GM10266 (cell line): ENCODE results near the gene ABCD4.
A peak's percentile ranks its signal among the peaks of the same experiment; 100 is the strongest.

Source experiments
- DNase-seq: peaks from one replicate; pipeline ENCODE4 v3.0.0; 2012; ENCODE audit errors: extremely low spot score
- CTCF ChIP-seq: IDR thresholded peaks from 2 replicates; pipeline ENCODE4 v1.5.1; 2012; ENCODE audit warnings: mild to moderate bottlenecking, low read depth; ENCODE audit not compliant: control insufficient read depth, insufficient read depth; ENCODE audit errors: missing control alignments

Gene ABCD4

GRCh38 chr14:74314576-74314975 lies 11.8 kb upstream of the ABCD4 start:
- no peak for TF ChIP-seq CTCF
- no peak for DNase-seq

- no peak for DNase-seq
- no peak for TF ChIP-seq CTCF
Observed at GRCh38 chr14:74313601-74314000, 10.9 kb upstream of the ABCD4 start.

- no peak for TF ChIP-seq CTCF
- DNase-seq: no peak
Observed at GRCh38 chr14:74312161-74312560, 9.4 kb upstream of the ABCD4 start.

GRCh38 chr14:74309125-74310022 lies 6.6 kb upstream of the ABCD4 start:
- TF ChIP-seq CTCF: no peak
- DNase-seq: no peak

GRCh38 chr14:74308695-74309094 lies 6.0 kb upstream of the ABCD4 start:
- no peak for DNase-seq
- no peak for TF ChIP-seq CTCF

GRCh38 chr14:74302152-74302628 lies 544 bp downstream of the ABCD4 start:
- TF ChIP-seq CTCF: peak; percentile 28
- peak; percentile 68 for DNase-seq

- DNase-seq: no peak
- no peak for TF ChIP-seq CTCF
Observed at GRCh38 chr14:74301594-74302151, 1.1 kb downstream of the ABCD4 start.
